GM21423 (cell line): ENCODE data around the gene HAT1.

Experiments used
- ATAC-seq: cut with Tn5 transposase; IDR thresholded peaks from one replicate; pipeline ENCODE4 v1.9.1; 2021; ENCODE audit warnings: mild to moderate bottlenecking, moderate library complexity; ENCODE audit not compliant: unreplicated experiment

The HAT1 gene

GRCh38 chr2:171913517-171913916 is 8.7 kb upstream of the HAT1 start:
- ATAC-seq = no peak

GRCh38 chr2:171919453-171919852 is 2.8 kb upstream of the HAT1 start:
- no peak for ATAC-seq

GRCh38 chr2:171921970-171922229 is 361 bp upstream of the HAT1 start:
- no peak for ATAC-seq

GRCh38 chr2:171923206-171923605 is 945 bp downstream of the HAT1 start:
- ATAC-seq = no peak

GRCh38 chr2:171924170-171924942 is 2.1 kb downstream of the HAT1 start:
- no peak for ATAC-seq

- no peak for ATAC-seq
Measured at GRCh38 chr2:171930385-171930784, 8.1 kb downstream of the HAT1 start.

GRCh38 chr2:171939058-171939742 is 16.9 kb downstream of the HAT1 start:
- no peak for ATAC-seq

- no peak for ATAC-seq
Measured at GRCh38 chr2:171939743-171940071, 17.4 kb downstream of the HAT1 start.

GRCh38 chr2:171941316-171941699 is 19.0 kb downstream of the HAT1 start:
- no peak for ATAC-seq

- ATAC-seq = no peak
Measured at GRCh38 chr2:171943869-171944268, 21.6 kb downstream of the HAT1 start.

GRCh38 chr2:171952276-171952675 is 30.0 kb downstream of the HAT1 start:
- no peak for ATAC-seq

GRCh38 chr2:171952748-171953147 is 30.5 kb downstream of the HAT1 start:
- ATAC-seq = no peak

GRCh38 chr2:171956135-171956825 is 34.0 kb downstream of the HAT1 start:
- no peak for ATAC-seq

- no peak for ATAC-seq
Measured at GRCh38 chr2:171957061-171957460, 34.8 kb downstream of the HAT1 start.

GRCh38 chr2:171958475-171958874 is 36.2 kb downstream of the HAT1 start:
- ATAC-seq = no peak

GRCh38 chr2:171959998-171960397 is 37.7 kb downstream of the HAT1 start:
- ATAC-seq = no peak

- ATAC-seq = no peak
Measured at GRCh38 chr2:171960570-171960969, 38.3 kb downstream of the HAT1 start.

- no peak for ATAC-seq
Measured at GRCh38 chr2:171963198-171963597, 40.9 kb downstream of the HAT1 start.

- no peak for ATAC-seq
Measured at GRCh38 chr2:171964308-171964707, 42.0 kb downstream of the HAT1 start.

- ATAC-seq = no peak
Measured at GRCh38 chr2:171965238-171965637, 43.0 kb downstream of the HAT1 start.

- no peak for ATAC-seq
Measured at GRCh38 chr2:171965661-171966060, 43.4 kb downstream of the HAT1 start.

GRCh38 chr2:171966235-171966634 is 44.0 kb downstream of the HAT1 start:
- ATAC-seq = no peak
